CD4-positive, alpha-beta T cell (primary cell): ENCODE measurements around the gene BIRC5. TPM values are rescaled to one million over a fixed set of nuclear protein-coding genes. Genes with fewer than 3 reads are reported as not detected.

Experiments used
- ATAC-seq: fragments of 200-7000 bp; cut with Tn5 transposase; one replicate; pipeline ENCODE4 v1.10.0; 2022; ENCODE audit warnings: mild to moderate bottlenecking; ENCODE audit not compliant: poor library complexity
- CTCF ChIA-PET: fragments of 350-600 bp; sonication (Branson Sonifier 250); formaldehyde crosslinking; loops from one replicate; lab custom pipeline; 2021; ENCODE audit warnings: antibody characterized with exemption, inconsistent platforms; lab: Charles Lee
- POLR2A ChIA-PET: fragments of 350-600 bp; sonication (Branson Sonifier 250); formaldehyde crosslinking; loops from one replicate; lab custom pipeline; 2021; ENCODE audit warnings: antibody characterized with exemption, inconsistent platforms; lab: Charles Lee
- DNase-seq, 14 experiments: peaks; one replicate each; pipeline ENCODE4 v3.0.0-alpha.2; 2013 to 2020; ENCODE audit warnings: mixed read lengths in 2 of 14
- H3K27ac ChIP-seq, 2 donors: one replicate each; pipeline versions ENCODE4 v1.5.1 to v1.7.0; 2013; ENCODE audit warnings: low read length in 2 of 2, low read depth in 1 of 2, mild to moderate bottlenecking in 1 of 2
- H3K27me3 ChIP-seq, 2 experiments: 1 replicate in 1 of 2; 2 replicates in 1 of 2; pipeline versions ENCODE4 v1.6.1 to v1.7.0; 2013; ENCODE audit warnings: low read length in 2 of 2, control low read depth in 1 of 2, mild to moderate bottlenecking in 1 of 2, moderate library complexity in 1 of 2; ENCODE audit not compliant: insufficient read depth in 2 of 2, control insufficient read depth in 1 of 2
- H3K36me3 ChIP-seq: one replicate; pipeline ENCODE4 v1.6.1; 2013; ENCODE audit warnings: low read length, control low read depth; ENCODE audit not compliant: insufficient read depth
- H3K4me1 ChIP-seq: one replicate; pipeline ENCODE4 v1.6.1; 2013; ENCODE audit warnings: low read length, control low read depth; ENCODE audit not compliant: insufficient read depth
- H3K4me3 ChIP-seq: one replicate; pipeline ENCODE4 v1.5.1; 2013; ENCODE audit warnings: mild to moderate bottlenecking, low read length, moderate library complexity
- H3K9me3 ChIP-seq, 2 experiments: 1 replicate in 1 of 2; 2 replicates in 1 of 2; pipeline versions ENCODE4 v1.6.1 to v1.7.0; 2013; ENCODE audit warnings: low read length in 2 of 2, mild to moderate bottlenecking in 2 of 2, control low read depth in 1 of 2, moderate library complexity in 1 of 2; ENCODE audit not compliant: control insufficient read depth in 1 of 2, insufficient read depth in 1 of 2
- H3K27ac Mint-ChIP-seq: one replicate; pipeline ENCODE4 v1.8.0; 2020; ENCODE audit warnings: mixed read lengths
- H3K27me3 Mint-ChIP-seq: one replicate; pipeline ENCODE4 v1.8.0; 2021; ENCODE audit warnings: mixed read lengths
- H3K36me3 Mint-ChIP-seq: one replicate; pipeline ENCODE4 v1.8.0; 2021; ENCODE audit warnings: low read depth, mixed read lengths
- H3K4me1 Mint-ChIP-seq: one replicate; pipeline ENCODE4 v1.8.0; 2021; ENCODE audit warnings: low read depth, mixed read lengths
- H3K4me3 Mint-ChIP-seq: one replicate; pipeline ENCODE4 v1.8.0; 2020; ENCODE audit warnings: mild to moderate bottlenecking, mixed read lengths
- H3K9me3 Mint-ChIP-seq: one replicate; pipeline ENCODE4 v1.8.0; 2020; ENCODE audit warnings: mixed read lengths
- CTCF ChIP-seq: fragments of 200-600 bp; IDR thresholded peaks from one replicate; pipeline ENCODE4 v1.8.0; 2022; ENCODE audit warnings: antibody characterized with exemption, mild to moderate bottlenecking
- intact Hi-C, 2 experiments: fragments of 100-400 bp; cut with DNase I in 1 of 2; cut with micrococcal nuclease in 1 of 2; formaldehyde crosslinking; loops; one replicate each; pipeline versions ENCODE4 v1.15.1 to v1.9.0; 2023 to 2025; cut with DNase I, micrococcal nuclease
- total RNA-seq, 174 experiments: library from RNA in 2 of 174; stranded (reverse) in 2 of 174; gene quantifications; one replicate each; pipeline ENCODE4 v1.2.3 and lab custom pipeline; 2021 to 2026

BIRC5 gene
- total RNA-seq, 2 experiments from 2014 or later, result 0.39 to 0.41 TPM

- Histone ChIP-seq H3K27ac (no peak overlapping the region), H3K27me3 (no peaks in the 10 kb centered on the region), H3K4me1 (peaks cover 2% of the 10 kb centered on the region), H3K4me3 (no peak overlapping the region), H3K9me3 (no peaks in the 10 kb centered on the region), H3K36me3 (no peaks in the 10 kb centered on the region)
- DNase-seq (no peak), ATAC-seq (no peak)
- Mint-ChIP-seq H3K4me1 (no peaks in the 10 kb centered on the region), H3K4me3 (no peak overlapping the region), H3K27ac (no peak overlapping the region), H3K36me3 (no peaks in the 10 kb centered on the region), H3K27me3 (no peaks in the 10 kb centered on the region), H3K9me3 (no peaks in the 10 kb centered on the region)
- ChIA-PET POLR2A (no interaction called here), CTCF (no interaction called here)
- intact Hi-C loops, result no loop called here
- TF ChIP-seq CTCF, result no peak
Observed at GRCh38 chr17:78208486-78208885, 5.6 kb upstream of the BIRC5 start.

DNA sequence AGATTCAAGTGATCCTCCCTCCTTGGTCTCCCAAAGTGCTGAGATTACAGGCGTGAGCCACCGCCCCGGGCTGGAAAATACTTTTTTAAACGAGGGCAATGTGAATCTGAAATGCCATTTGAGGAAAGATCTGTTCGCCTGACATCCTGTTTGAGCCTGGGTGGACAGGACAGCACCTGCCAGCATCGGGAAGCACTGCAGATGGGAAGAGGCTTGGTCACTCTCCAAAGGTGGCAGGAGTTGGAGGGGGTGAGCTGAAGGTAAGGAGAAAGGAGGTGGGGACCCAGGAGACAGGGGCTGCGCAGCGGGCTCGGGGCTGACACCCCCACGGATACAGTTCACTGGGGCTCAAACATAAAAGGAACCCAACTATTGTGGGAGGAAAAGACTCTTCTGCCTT lies 3.9 kb upstream of the BIRC5 start:
- intact Hi-C loops, result no loop called here
- Mint-ChIP-seq H3K36me3 (no peaks in the 10 kb centered on the region), H3K4me1 (no peaks in the 10 kb centered on the region), H3K27ac (no peak overlapping the region), H3K9me3 (no peaks in the 10 kb centered on the region), H3K4me3 (no peak overlapping the region), H3K27me3 (no peaks in the 10 kb centered on the region)
- no peaks in the 10 kb centered on the region for H3K36me3 ChIP-seq
- ChIA-PET CTCF (no interaction called here), POLR2A (no interaction called here)
- no peak for TF ChIP-seq CTCF
- no peaks in the 10 kb centered on the region for H3K9me3 ChIP-seq
- DNase-seq (no peak), ATAC-seq (no peak)
- H3K27me3 ChIP-seq, result no peaks in the 10 kb centered on the region
- H3K4me1 ChIP-seq, result peaks cover 13% of the 10 kb centered on the region
- no peak overlapping the region for H3K27ac ChIP-seq
- H3K4me3 ChIP-seq, result no peak overlapping the region

DNA sequence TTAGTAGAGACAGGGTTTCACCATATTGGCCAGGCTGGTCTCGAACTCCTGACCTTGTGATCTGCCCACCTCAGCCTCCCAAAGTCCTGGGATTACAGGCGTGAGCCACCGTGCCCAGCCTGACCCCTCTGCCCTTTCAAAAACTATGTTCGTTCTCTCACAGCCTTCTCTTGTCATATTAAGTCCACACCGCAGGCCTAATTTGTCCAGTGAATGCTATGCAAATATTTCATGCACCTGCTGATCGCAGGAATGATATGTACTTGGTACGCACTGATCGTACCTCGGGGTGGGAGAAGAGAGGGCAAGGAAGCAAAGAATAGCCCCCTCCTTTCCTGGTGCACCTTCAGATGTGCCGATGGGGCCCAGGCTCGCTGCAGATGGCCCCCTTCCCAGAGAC lies 3.0 kb upstream of the BIRC5 start:
- CTCF ChIA-PET, result no interaction called here
- H3K36me3 Mint-ChIP-seq, result no peaks in the 10 kb centered on the region
- no peak overlapping the region for H3K27ac Mint-ChIP-seq
- H3K9me3 Mint-ChIP-seq, result no peaks in the 10 kb centered on the region
- intact Hi-C loops, result no loop called here
- peaks cover 13% of the 10 kb centered on the region for H3K4me1 ChIP-seq
- TF ChIP-seq CTCF, result no peak
- no peak overlapping the region for H3K27ac ChIP-seq
- H3K4me1 Mint-ChIP-seq, result no peaks in the 10 kb centered on the region
- no peaks in the 10 kb centered on the region for H3K9me3 ChIP-seq
- H3K27me3 Mint-ChIP-seq, result no peaks in the 10 kb centered on the region
- no peak overlapping the region for H3K4me3 Mint-ChIP-seq
- H3K36me3 ChIP-seq, result no peaks in the 10 kb centered on the region
- no peak for DNase-seq
- H3K27me3 ChIP-seq, result no peaks in the 10 kb centered on the region
- H3K4me3 ChIP-seq, result no peak overlapping the region
- ATAC-seq, result no peak
- POLR2A ChIA-PET, result no interaction called here
